ENCODE data around the gene NPY. TPM values are rescaled to one million over a fixed set of nuclear protein-coding genes. Genes with fewer than 3 reads are reported as not detected.

Gene NPY
- polyA plus RNA-seq, 1 of the 3 experiments (the other 2 are of a cell fraction) = 2.6 TPM

- H3K4me2 ChIP-seq = no peak overlapping the region
- H3K27ac ChIP-seq (ENCODE audit: low read depth in 2 of 2, low read length in 1 of 2) = no peak overlapping the region
- no peaks in the 10 kb centered on the region for H3K27me3 ChIP-seq (ENCODE audit: insufficient read depth)
- no peaks in the 10 kb centered on the region for H4K20me1 ChIP-seq (ENCODE audit: insufficient read depth)
- H3K36me3 ChIP-seq (replicated peaks in 1 of 2; ENCODE audit: control insufficient read depth in 1 of 2, insufficient read depth in 2 of 2, low read length in 1 of 2) = no peaks in the 10 kb centered on the region
- H3K9me2 ChIP-seq = no peaks in the 10 kb centered on the region
- H3K4me3 ChIP-seq (ENCODE audit: low read depth in 2 of 2, low read length in 1 of 2) = no peak overlapping the region
- H3K9me3 ChIP-seq = no peaks in the 10 kb centered on the region
- no peaks in the 10 kb centered on the region for H3K4me1 ChIP-seq (ENCODE audit: control insufficient read depth in 1 of 2, insufficient read depth in 2 of 2, low read depth in 1 of 2, low read length in 1 of 2)
- H3K79me2 ChIP-seq (ENCODE audit: insufficient read depth) = no peaks in the 10 kb centered on the region
- H3K9ac ChIP-seq = no peak overlapping the region
- no peak for TF ChIP-seq RXRA (IDR thresholded peaks at IDR 0.05; ENCODE audit: borderline replicate concordance, low read depth)
- TF ChIP-seq RFX5 (IDR thresholded peaks at IDR 0.05; ENCODE audit: low read length) = no peak
- no peak for TF ChIP-seq ELF1 (IDR thresholded peaks at IDR 0.05)
- TF ChIP-seq MAX (IDR thresholded peaks at IDR 0.05; ENCODE audit: low read depth) = no peak
- TF ChIP-seq EZH2phosphoT487 (IDR thresholded peaks at IDR 0.05; ENCODE audit: borderline replicate concordance, low read depth) = no peak
- TF ChIP-seq TEAD4 (IDR thresholded peaks at IDR 0.05; ENCODE audit: borderline replicate concordance, insufficient read depth) = no peak
- no peak for TF ChIP-seq JUND (IDR thresholded peaks at IDR 0.05)
- 41% methylated on average over 3 of the region's 3 CpGs for WGBS (ENCODE audit: low lambda C conversion rate)
- H3F3A ChIP-seq (replicated peaks; ENCODE audit: insufficient read depth) = no peaks in the 10 kb centered on the region
- no peak overlapping the region for H2AFZ ChIP-seq (ENCODE audit: low read depth)
- CTCF ChIA-PET = interaction anchor here (1.2 to 1.4 kb wide), 2 partner anchors 23 to 28 kb away, joined by 3 to 4 read pairs; no protein-coding TSS in a partner anchor
- no peak for DNase-seq
- POLR2A ChIA-PET = no interaction called here
These were observed 28.6 kb downstream of the NPY start for GRCh38 chr7:24312588-24312987.

- TF ChIP-seq, protein P1, sequence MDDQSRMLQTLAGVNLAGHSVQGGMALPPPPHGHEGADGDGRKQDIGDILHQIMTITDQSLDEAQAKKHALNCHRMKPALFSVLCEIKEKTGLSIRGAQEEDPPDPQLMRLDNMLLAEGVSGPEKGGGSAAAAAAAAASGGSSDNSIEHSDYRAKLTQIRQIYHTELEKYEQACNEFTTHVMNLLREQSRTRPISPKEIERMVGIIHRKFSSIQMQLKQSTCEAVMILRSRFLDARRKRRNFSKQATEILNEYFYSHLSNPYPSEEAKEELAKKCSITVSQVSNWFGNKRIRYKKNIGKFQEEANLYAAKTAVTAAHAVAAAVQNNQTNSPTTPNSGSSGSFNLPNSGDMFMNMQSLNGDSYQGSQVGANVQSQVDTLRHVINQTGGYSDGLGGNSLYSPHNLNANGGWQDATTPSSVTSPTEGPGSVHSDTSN (IDR thresholded peaks at IDR 0.05) = no peak
- TF ChIP-seq CHD2 (IDR thresholded peaks at IDR 0.05; ENCODE audit: low read length, partially characterized antibody) = no peak
- no peak for TF ChIP-seq EZH2phosphoT487 (IDR thresholded peaks at IDR 0.05; ENCODE audit: borderline replicate concordance, low read depth)
- TF ChIP-seq NRF1 (IDR thresholded peaks at IDR 0.05; ENCODE audit: low read depth, low read length) = no peak
- no peak for TF ChIP-seq MXI1 (IDR thresholded peaks at IDR 0.05; ENCODE audit: low read depth, low read length)
- no peak for TF ChIP-seq USF1 (IDR thresholded peaks at IDR 0.05; ENCODE audit: borderline replicate concordance, low read depth)
- no peak for TF ChIP-seq POLR2AphosphoS5 (IDR thresholded peaks at IDR 0.05; ENCODE audit: low read depth, low read length)
- no peak for TF ChIP-seq JUND (IDR thresholded peaks at IDR 0.05)
- TF ChIP-seq TCF12 (IDR thresholded peaks at IDR 0.05) = no peak
- TF ChIP-seq TEAD4 (IDR thresholded peaks at IDR 0.05; ENCODE audit: borderline replicate concordance, insufficient read depth) = no peak
- TF ChIP-seq MEF2A (IDR thresholded peaks at IDR 0.05; ENCODE audit: borderline replicate concordance, low read depth) = no peak
- no peak for TF ChIP-seq ZBTB33 (IDR thresholded peaks at IDR 0.05; ENCODE audit: borderline replicate concordance, low read depth)
- no peak for TF ChIP-seq MAX (IDR thresholded peaks at IDR 0.05; ENCODE audit: low read depth)
- CTCF ChIA-PET = interaction anchor here (1.0 to 1.4 kb wide), 2 partner anchors 24 to 29 kb away, joined by 3 to 4 read pairs; no protein-coding TSS in a partner anchor
- no peaks in the 10 kb centered on the region for H4K20me1 ChIP-seq (ENCODE audit: insufficient read depth)
- H3K4me3 ChIP-seq (ENCODE audit: low read depth in 2 of 2, low read length in 1 of 2) = no peak overlapping the region
- H3K9ac ChIP-seq = no peak overlapping the region
- H3K4me2 ChIP-seq = no peak overlapping the region
- no peaks in the 10 kb centered on the region for H3K27me3 ChIP-seq (ENCODE audit: insufficient read depth)
- H3K9me2 ChIP-seq = no peaks in the 10 kb centered on the region
- H3K79me2 ChIP-seq (ENCODE audit: insufficient read depth) = no peaks in the 10 kb centered on the region
- H3K9me3 ChIP-seq = no peaks in the 10 kb centered on the region
- no peaks in the 10 kb centered on the region for H3F3A ChIP-seq (replicated peaks; ENCODE audit: insufficient read depth)
- POLR2A ChIA-PET = no interaction called here
- no peak overlapping the region for H3K27ac ChIP-seq (ENCODE audit: low read depth in 2 of 2, low read length in 1 of 2)
- H2AFZ ChIP-seq (ENCODE audit: low read depth) = no peak overlapping the region
- 14% methylated on average over 3 of the region's 3 CpGs for WGBS (ENCODE audit: low lambda C conversion rate)
- DNase-seq = no peak
- H3K4me1 ChIP-seq (ENCODE audit: control insufficient read depth in 1 of 2, insufficient read depth in 2 of 2, low read depth in 1 of 2, low read length in 1 of 2) = no peaks in the 10 kb centered on the region
- H3K36me3 ChIP-seq (replicated peaks in 1 of 2; ENCODE audit: control insufficient read depth in 1 of 2, insufficient read depth in 2 of 2, low read length in 1 of 2) = no peaks in the 10 kb centered on the region
These were observed 29.8 kb downstream of the NPY start for GRCh38 chr7:24313777-24314176.
